Suppressor macrophage treated with lipopolysaccharide for 4 hours (primary cell): ENCODE measurements around the gene LNPEP.
A peak's percentile ranks its signal among the peaks of the same experiment; 100 is the strongest.

Source experiments
- DNase-seq: peaks from one replicate; pipeline ENCODE4 v3.0.0-alpha.2; 2020

LNPEP gene

DNA sequence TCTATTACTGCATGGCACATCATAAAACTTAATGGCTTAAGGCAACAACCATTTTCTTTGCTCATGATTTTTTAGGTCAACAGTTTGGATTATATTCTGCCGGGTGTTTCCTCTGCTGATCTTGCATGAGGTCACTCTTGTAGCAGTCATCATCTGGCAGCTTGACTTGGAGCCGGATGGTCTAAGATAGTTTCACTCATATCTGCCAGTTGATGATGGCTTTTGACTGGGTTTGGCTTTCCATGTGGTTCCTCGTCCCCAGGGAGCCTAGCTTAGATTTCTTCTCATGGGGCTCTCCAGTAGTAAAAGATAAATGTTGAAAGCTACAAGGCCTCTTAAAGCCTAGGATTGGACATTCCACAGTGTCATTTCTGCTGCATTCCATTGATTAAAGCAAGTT is 27.4 kb downstream of the LNPEP start:
- peak; percentile 80 for DNase-seq

- DNase-seq = no peak
These were observed 30.9 kb downstream of the LNPEP start for GRCh38 chr5:96966801-96967200.

- no peak for DNase-seq
These were observed 31.5 kb downstream of the LNPEP start for GRCh38 chr5:96967400-96967799.

- no peak for DNase-seq
These were observed 32.2 kb downstream of the LNPEP start for GRCh38 chr5:96968074-96968473.

- DNase-seq = no peak
These were observed 32.7 kb downstream of the LNPEP start for GRCh38 chr5:96968614-96969013.

DNA sequence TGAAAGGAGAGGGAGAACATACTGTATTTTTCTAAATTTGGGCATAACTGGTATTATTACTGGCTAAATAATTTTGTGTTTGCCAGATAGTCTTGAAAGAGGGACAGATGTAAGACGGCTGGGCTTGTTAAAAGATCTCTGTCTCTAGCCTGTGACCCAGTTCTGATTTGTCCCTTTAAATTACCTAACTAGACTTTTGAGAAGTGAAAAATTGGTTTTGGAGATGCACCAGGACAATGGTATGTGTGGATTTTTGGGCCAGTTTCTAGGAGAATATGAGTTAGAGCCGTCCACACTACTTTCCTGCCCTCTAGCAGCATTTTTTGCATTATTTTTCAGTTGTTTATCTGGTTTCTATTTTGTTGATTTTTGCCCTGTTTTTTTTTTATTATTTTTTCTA is 33.5 kb downstream of the LNPEP start:
- DNase-seq = no peak

GRCh38 chr5:96972599-96973334 is 36.9 kb downstream of the LNPEP start:
- no peak for DNase-seq

DNA sequence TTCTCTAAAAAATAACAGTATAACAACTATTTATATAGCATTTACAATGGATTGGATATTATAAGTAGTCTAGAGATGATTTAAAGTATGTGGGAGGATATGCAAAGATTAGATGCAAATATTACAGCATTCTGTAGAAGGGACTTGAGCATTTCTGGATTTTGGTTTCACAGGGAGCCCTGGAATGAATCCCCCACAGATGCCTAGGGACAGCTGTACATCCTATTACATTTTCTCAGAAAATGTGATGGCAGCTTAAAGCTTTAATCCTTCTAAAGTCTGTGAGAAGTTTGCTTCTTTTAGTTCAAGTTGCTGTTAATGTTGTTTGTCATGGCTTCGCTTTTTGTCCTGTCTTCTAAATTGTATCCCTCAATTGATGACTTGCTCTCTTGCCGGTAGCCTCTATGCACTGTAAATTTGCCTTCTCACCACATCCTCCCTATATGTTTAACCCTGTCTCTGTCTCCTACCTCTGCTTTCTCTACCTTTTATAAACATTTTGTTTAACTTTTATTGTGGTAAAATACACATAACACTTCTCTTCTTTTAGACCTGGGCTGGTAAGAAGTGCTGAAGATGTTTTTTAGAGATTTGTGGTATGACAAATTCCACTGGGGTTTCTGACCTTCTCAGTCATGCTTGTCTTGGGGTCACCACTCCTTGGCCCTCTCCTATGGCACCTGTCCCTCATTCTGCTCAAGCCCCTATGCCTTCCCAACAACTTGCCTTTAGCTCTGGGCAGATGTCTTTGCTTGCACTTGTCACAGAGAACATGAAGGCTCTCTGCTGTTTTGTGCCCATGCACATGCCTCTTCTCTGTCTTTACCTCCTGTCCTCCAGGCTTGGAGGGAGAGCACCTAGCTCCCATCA is 37.9 kb downstream of the LNPEP start:
- no peak for DNase-seq

DNA sequence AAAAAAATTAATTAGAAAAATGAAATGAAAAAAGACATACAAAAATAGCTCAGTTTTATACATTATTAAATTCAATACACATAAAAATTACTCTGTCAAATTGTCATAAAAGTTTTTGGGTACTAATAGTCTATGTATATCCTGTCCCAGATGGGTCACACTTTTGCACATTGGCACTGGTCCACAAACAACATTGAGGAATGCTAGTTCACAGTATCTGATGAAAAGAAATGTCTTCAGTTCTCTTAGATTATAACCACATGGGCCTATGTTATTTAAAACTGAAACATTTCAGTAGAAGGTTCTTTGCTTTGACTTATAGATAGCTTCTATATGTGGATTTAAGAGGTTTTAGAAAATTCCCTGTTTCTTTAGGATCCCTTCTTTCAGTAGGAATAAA is 39.8 kb downstream of the LNPEP start:
- no peak for DNase-seq

DNA sequence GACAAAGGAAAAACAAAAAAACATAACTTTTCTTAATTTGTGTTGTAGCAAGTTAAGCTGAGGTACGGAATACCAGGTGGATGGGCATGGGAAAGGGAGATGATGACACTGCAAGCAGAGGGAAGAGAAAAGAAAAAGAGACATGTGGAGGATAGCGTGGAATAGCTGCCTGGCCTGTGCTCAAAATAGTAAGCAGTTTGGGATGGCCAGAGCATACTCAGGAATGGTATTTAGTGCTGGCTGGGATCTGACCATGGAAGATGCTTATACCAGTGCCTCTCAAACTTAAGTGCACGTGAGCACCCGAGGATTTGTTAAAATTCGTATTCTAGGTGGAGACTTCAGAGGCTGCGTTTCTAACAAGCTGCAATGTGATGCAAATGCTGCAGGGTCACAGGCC is 41.3 kb downstream of the LNPEP start:
- no peak for DNase-seq

- DNase-seq = no peak
These were observed 43.1 kb downstream of the LNPEP start for GRCh38 chr5:96978812-96979449.

DNA sequence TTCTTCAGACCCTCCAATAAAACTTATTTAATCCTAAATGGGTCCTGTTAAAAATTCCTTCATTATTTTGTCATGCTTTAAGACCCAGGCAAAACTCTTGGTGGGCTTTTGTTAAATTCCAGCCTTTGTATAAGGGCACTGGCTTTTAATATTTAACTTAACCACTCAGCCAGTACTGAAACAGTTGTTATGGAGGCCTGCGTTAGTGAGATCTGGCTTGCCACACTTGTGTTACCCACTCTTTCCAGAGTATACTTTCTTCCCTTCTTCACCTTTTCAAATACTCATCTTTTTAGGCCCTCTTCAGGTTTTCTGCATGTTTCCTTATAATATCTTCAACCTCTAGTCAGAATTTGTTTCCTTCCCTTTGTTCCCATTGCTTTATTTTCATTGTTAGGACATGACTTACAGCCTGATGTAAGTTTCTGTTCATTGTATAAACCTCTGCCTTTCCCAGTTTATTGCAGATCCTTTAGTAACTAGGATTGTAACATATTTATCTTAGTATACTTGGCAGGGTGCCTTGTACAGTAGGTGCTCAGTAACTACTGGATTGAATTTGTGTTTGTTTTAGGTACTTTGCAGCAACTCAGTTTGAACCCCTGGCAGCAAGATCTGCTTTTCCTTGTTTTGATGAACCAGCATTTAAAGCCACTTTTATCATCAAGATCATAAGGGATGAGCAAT is 48.8 kb downstream of the LNPEP start:
- no peak for DNase-seq

DNA sequence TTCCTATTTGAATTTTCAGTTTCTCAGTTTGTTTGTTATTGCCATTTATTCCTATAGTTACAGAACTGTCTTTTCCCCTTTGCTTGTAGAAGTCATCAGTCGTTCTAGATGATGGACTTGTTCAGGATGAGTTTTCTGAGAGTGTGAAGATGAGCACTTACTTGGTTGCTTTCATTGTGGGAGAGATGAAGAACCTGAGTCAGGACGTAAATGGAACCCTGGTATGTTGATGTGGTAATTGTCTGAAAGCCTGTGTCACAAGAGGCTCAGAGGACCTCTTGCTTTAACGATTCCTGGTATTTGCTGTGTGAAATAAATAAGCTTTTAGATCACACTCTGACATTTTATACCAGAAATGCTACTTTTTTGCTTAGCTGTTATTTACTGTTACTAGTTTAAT is 50.6 kb downstream of the LNPEP start:
- DNase-seq = no peak

DNA sequence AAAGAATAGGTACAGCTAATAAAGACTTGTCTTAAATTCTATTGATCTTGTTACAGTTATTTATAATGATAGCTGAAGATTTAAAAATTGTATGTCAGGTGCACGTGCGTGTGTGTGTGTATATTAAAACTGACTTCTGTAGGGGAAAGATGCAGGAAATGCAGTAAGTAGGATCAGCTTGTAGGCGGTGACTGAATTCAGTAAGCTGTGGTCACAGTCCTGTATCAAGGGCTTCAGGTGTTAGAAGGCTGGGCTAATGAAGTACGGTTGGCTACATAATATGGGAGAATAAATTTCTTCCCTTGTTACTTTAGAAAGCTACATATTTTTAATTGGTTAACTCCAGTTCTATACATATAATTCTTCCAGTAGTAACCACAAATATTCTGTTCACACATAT is 54.2 kb downstream of the LNPEP start:
- no peak for DNase-seq

DNA sequence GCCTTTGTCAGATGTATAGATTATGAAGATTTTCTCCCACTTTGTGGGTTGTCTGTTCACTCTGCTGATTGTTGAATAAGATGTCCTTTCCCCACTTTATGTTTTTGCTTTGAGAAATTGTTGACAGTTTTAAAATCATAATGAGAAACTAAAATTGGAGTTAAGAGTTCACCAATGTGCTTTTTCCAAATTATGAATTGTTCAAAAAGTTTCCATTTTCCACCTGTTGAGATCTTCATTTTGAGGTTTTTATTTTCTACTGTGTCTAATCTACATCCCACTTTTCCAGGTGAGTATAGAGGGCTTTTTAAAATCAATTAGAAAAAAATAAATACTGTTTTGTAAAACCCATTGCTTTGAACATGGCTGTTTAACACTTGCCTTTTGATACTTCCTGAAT is 55.8 kb downstream of the LNPEP start:
- no peak for DNase-seq

DNA sequence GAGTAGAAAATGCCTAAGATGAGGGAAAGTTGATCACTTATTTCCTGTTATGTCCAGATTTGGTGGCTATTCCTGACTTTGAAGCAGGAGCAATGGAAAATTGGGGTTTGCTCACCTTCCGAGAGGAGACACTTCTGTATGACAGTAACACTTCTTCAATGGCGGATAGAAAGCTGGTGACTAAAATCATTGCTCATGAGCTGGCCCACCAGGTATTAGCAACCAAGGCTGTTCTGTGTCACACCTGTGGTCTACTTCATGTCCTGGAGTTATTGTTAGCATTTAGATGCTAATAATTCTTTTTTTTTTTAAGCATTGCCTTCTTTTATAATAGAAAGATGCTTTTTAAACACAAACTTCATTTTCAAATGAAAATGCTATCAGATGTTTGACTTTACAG is 57.9 kb downstream of the LNPEP start:
- DNase-seq = no peak

GRCh38 chr5:96994493-96994892 is 58.6 kb downstream of the LNPEP start:
- DNase-seq = no peak

- DNase-seq = no peak
These were observed 59.5 kb downstream of the LNPEP start for GRCh38 chr5:96995419-96995818.

DNA sequence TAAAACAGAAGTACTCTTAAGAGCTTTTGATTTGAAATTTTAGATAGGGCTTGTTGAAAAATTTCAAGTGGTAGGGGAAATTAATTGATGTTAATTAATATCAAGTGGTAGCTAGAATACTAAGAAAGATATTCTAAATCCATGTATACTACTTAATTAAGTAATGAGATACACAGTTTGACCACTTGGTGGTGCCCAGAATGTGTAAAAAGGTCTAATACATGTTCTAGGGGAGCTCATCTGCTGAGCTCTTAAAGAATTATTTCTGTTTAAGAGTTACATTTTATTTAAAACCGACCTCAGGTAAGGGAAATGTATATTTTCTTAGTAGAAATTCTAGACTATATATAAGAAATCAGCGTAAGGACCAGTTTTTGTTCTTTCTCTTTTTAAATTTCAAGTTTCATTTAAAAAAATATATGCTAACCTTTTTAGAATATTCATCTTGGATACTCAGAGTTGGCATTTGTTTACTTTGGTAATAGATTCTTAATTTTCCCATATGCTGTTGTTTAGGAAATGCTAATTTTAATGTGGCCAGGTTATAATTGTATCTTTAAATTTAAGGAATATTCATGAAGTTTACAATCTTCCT is 61.5 kb downstream of the LNPEP start:
- DNase-seq = peak; percentile 53

- no peak for DNase-seq
These were observed 64.0 kb downstream of the LNPEP start for GRCh38 chr5:96999856-97000255.

DNA sequence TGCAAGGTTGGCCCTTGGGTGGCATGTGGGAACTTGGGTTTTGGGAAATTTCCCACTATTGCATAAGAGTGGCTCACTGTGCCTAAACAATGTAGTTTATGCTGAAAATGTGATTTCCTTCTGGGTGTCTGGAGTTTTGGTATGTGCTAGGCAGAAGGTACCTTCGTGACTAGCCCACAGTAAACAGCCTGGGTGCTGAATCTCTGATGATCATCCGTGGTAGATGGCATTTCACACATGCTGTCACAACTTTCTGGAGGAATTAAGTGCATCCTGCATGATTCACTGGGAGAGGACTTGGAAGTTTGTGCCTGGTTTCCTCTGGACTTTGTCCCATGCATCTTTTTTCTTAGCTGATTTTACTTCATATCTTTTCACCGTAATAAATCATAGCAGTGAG is 64.5 kb downstream of the LNPEP start:
- no peak for DNase-seq

DNA sequence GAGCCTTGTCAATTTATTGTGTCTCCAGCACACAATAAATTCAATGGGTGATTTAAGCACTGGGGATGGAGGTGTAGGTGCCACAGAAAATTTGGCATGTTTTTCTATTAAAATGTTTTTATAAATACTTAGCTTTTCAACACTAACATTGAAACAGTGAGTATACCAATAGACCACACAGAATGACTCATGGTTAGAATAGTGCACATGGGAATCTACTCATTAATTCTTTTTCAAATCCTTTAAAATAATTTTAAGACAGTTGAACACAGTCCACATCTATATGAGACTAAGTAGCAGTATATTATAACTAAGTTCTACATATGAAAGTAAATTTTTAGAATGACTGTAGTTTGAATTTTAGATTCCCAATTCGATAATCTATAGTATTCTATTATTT is 67.1 kb downstream of the LNPEP start:
- no peak for DNase-seq
